Endothelial cell (in vitro differentiated cells): ENCODE data around the gene GAS7. TPM values are rescaled to one million over a fixed set of nuclear protein-coding genes. Genes with fewer than 3 reads are reported as not detected.
A peak's percentile ranks its signal among the peaks of the same experiment; 100 is the strongest.

Experiments used
- DNase-seq: peaks from one replicate; pipeline ENCODE4 v3.0.0; 2021; ENCODE audit warnings: low spot score
- H3K27ac Mint-ChIP-seq: one replicate; pipeline ENCODE4 v1.8.0; 2021; ENCODE audit warnings: mixed read lengths, inconsistent platforms; ENCODE audit not compliant: unreplicated experiment
- H3K27me3 Mint-ChIP-seq: one replicate; pipeline ENCODE4 v1.8.0; 2021; ENCODE audit warnings: mild to moderate bottlenecking, moderate library complexity, mixed read lengths, inconsistent platforms; ENCODE audit not compliant: unreplicated experiment
- H3K36me3 Mint-ChIP-seq: one replicate; pipeline ENCODE4 v1.8.0; 2021; ENCODE audit warnings: mild to moderate bottlenecking, low read depth, mixed read lengths, inconsistent platforms; ENCODE audit not compliant: unreplicated experiment
- H3K4me1 Mint-ChIP-seq: one replicate; pipeline ENCODE4 v1.8.0; 2021; ENCODE audit warnings: mild to moderate bottlenecking, mixed read lengths, inconsistent platforms; ENCODE audit not compliant: unreplicated experiment
- H3K4me3 Mint-ChIP-seq: one replicate; pipeline ENCODE4 v1.8.0; 2021; ENCODE audit warnings: mild to moderate bottlenecking, mixed read lengths, inconsistent platforms; ENCODE audit not compliant: unreplicated experiment
- H3K9me3 Mint-ChIP-seq: one replicate; pipeline ENCODE4 v1.8.0; 2021; ENCODE audit warnings: mixed read lengths, inconsistent platforms; ENCODE audit not compliant: unreplicated experiment
- total RNA-seq: library from RNA; stranded (reverse); fragmentation: NEBNext Ultra II Directional; extraction: Animal tissue kit (Norgen Biotek cat#: 25700); gene quantifications from one replicate; pipeline ENCODE4 v1.2.1, GENCODE V29; 2021; ENCODE audit not compliant: unreplicated experiment
- TF ChIP-seq, protein P1 (sequence below): fragments of 200-600 bp; sonication (generic); IDR thresholded peaks from one replicate; pipeline ENCODE4 v1.5.0; 2021; ENCODE audit warnings: antibody characterized with exemption; ENCODE audit not compliant: unreplicated experiment

The GAS7 gene
- total RNA-seq, 1 donor from 2014 or later, result 7.0 TPM

GRCh38 chr17:9900044-9900594 lies 298.3 kb downstream of the GAS7 start:
- H3K9me3 Mint-ChIP-seq, result no peaks in the 10 kb centered on the region
- DNase-seq, result no peak
- H3K27ac Mint-ChIP-seq, result no peak overlapping the region
- no peaks in the 10 kb centered on the region for H3K36me3 Mint-ChIP-seq
- H3K4me1 Mint-ChIP-seq, result peaks cover 12% of the 10 kb centered on the region
- H3K4me3 Mint-ChIP-seq, result no peak overlapping the region
- H3K27me3 Mint-ChIP-seq, result peaks cover 9% of the 10 kb centered on the region
- TF ChIP-seq, protein P1, sequence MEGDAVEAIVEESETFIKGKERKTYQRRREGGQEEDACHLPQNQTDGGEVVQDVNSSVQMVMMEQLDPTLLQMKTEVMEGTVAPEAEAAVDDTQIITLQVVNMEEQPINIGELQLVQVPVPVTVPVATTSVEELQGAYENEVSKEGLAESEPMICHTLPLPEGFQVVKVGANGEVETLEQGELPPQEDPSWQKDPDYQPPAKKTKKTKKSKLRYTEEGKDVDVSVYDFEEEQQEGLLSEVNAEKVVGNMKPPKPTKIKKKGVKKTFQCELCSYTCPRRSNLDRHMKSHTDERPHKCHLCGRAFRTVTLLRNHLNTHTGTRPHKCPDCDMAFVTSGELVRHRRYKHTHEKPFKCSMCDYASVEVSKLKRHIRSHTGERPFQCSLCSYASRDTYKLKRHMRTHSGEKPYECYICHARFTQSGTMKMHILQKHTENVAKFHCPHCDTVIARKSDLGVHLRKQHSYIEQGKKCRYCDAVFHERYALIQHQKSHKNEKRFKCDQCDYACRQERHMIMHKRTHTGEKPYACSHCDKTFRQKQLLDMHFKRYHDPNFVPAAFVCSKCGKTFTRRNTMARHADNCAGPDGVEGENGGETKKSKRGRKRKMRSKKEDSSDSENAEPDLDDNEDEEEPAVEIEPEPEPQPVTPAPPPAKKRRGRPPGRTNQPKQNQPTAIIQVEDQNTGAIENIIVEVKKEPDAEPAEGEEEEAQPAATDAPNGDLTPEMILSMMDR, result no peak

GRCh38 chr17:9899280-9900043 lies 298.9 kb downstream of the GAS7 start:
- Mint-ChIP-seq H3K4me1 (peaks cover 12% of the 10 kb centered on the region), H3K9me3 (no peaks in the 10 kb centered on the region), H3K36me3 (no peaks in the 10 kb centered on the region), H3K27ac (no peak overlapping the region), H3K27me3 (peaks cover 9% of the 10 kb centered on the region), H3K4me3 (no peak overlapping the region)
- DNase-seq, result no peak
- TF ChIP-seq, protein P1, result no peak

GRCh38 chr17:9898812-9899211 lies 299.6 kb downstream of the GAS7 start:
- TF ChIP-seq, protein P1, result no peak
- no peak for DNase-seq
- Mint-ChIP-seq H3K27ac (no peak overlapping the region), H3K4me1 (peaks cover 12% of the 10 kb centered on the region), H3K4me3 (no peak overlapping the region), H3K27me3 (peaks cover 9% of the 10 kb centered on the region), H3K36me3 (no peaks in the 10 kb centered on the region), H3K9me3 (no peaks in the 10 kb centered on the region)

GRCh38 chr17:9897372-9897968 lies 300.9 kb downstream of the GAS7 start:
- TF ChIP-seq, protein P1, result no peak
- DNase-seq, result no peak
- H3K4me3 Mint-ChIP-seq, result no peak overlapping the region
- H3K27ac Mint-ChIP-seq, result no peak overlapping the region
- no peaks in the 10 kb centered on the region for H3K36me3 Mint-ChIP-seq
- H3K4me1 Mint-ChIP-seq, result peaks cover 15% of the 10 kb centered on the region
- H3K9me3 Mint-ChIP-seq, result no peaks in the 10 kb centered on the region
- H3K27me3 Mint-ChIP-seq, result peaks cover 11% of the 10 kb centered on the region

DNA sequence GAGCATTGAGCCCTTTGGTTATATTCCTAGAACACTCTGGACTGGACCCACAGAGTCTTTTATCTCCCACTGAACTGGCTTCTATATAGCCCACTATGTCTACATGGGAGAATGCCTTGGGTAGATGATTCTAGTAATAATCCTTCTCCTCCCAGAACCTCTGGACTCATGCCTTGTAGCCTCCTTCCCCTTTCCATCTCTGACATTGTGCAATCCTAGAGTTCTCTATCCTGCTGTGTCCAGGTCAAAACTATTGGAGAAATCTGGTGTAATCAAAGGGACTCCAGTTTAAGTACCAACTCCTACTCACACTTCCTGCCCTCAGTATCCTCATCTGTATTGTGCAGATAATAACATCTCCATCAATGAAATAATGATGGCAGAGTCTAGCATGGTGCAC lies 302.5 kb downstream of the GAS7 start:
- TF ChIP-seq, protein P1, result no peak
- no peaks in the 10 kb centered on the region for H3K9me3 Mint-ChIP-seq
- H3K4me1 Mint-ChIP-seq, result peaks cover 11% of the 10 kb centered on the region

More for the DNA sequence above, 302.5 kb downstream of the GAS7 start:
- H3K27ac Mint-ChIP-seq, result peak overlapping the region; percentile 52
- no peak overlapping the region for H3K4me3 Mint-ChIP-seq
- no peaks in the 10 kb centered on the region for H3K36me3 Mint-ChIP-seq
- H3K27me3 Mint-ChIP-seq, result peaks cover 11% of the 10 kb centered on the region
- no peak for DNase-seq
